H1 (cell line): ENCODE data around the gene DAZL. TPM values are rescaled to one million over a fixed set of nuclear protein-coding genes. Genes with fewer than 3 reads are reported as not detected.

ENCODE experiments used
- FOSL1 ChIP-seq: IDR thresholded peaks from 2 replicates; pipeline ENCODE4 v1.6.1; 2011; ENCODE audit warnings: mild to moderate bottlenecking, low read depth, low read length, moderate library complexity; ENCODE audit not compliant: insufficient read depth
- SP2 ChIP-seq: IDR thresholded peaks from 2 replicates; pipeline ENCODE4 v1.6.1; 2012; ENCODE audit warnings: mild to moderate bottlenecking, low read length, inconsistent platforms
- polyA plus RNA-seq, 7 experiments: library from polyadenylated mRNA; depleted of rRNA in 3 of 7; stranded (reverse) in 5 of 7; unstranded in 2 of 7; fragments of >200 nt in 5 of 7; fragments of 200-250 nt in 2 of 7; gene quantifications; 1 replicate in 5 of 7; 2 replicates in 1 of 7; 4 replicates in 1 of 7; pipeline versions ENCODE4 v1.2.1 to v1.2.3, GENCODE V29; 2011 to 2013; ENCODE audit warnings: missing spikeins in 2 of 7, mixed read lengths in 2 of 7
- total RNA-seq: library from RNA; stranded (reverse); fragmentation: NEBNext Ultra II Directional; extraction: Animal tissue kit (Norgen Biotek cat#: 25700); gene quantifications from 2 replicates; pipeline ENCODE4 v1.2.1, GENCODE V29; 2021
- TF ChIP-seq, protein P1 (sequence below), 3 experiments: IDR thresholded peaks; 1 replicate in 2 of 3; 2 replicates in 1 of 3; pipeline versions ENCODE4 v1.5.1 to v1.6.1; 2011; ENCODE audit warnings: low read length in 3 of 3, mild to moderate bottlenecking in 3 of 3, inconsistent platforms in 2 of 3, low read depth in 1 of 3, moderate library complexity in 1 of 3; ENCODE audit not compliant: insufficient read depth in 1 of 3; ENCODE audit errors: control extremely low read depth in 1 of 3
- TF ChIP-seq, protein P2 (sequence below): IDR thresholded peaks from 2 replicates; pipeline ENCODE4 v1.6.1; 2011; ENCODE audit warnings: low read length, improper control_type of control experiment

The DAZL gene
- total and polyA plus RNA-seq, 2 of the 8 experiments (the other 6 are each of a cell fraction or from before 2014, with no cell fraction given), result 3.4 to 5.9 TPM

DNA sequence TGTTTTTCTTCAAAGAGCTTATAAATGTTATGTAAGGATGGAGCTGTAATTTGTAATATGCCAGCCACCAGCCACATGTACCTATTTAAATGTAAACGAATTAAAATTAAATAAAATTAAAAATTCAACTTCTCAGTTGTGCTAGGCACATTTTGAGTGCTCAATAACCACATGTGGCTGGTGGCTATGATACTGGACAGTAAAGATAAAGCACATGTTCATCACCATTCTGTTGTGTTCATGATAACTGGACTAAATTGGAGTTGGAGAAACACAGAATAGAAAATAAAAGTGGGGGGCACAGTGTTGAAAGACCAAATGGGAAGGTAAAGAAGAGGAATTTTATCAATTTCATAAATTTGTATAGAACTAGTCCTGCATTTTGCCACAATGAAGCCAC, 49.8 kb upstream of the DAZL start (continued):
- TF ChIP-seq, protein P1, sequence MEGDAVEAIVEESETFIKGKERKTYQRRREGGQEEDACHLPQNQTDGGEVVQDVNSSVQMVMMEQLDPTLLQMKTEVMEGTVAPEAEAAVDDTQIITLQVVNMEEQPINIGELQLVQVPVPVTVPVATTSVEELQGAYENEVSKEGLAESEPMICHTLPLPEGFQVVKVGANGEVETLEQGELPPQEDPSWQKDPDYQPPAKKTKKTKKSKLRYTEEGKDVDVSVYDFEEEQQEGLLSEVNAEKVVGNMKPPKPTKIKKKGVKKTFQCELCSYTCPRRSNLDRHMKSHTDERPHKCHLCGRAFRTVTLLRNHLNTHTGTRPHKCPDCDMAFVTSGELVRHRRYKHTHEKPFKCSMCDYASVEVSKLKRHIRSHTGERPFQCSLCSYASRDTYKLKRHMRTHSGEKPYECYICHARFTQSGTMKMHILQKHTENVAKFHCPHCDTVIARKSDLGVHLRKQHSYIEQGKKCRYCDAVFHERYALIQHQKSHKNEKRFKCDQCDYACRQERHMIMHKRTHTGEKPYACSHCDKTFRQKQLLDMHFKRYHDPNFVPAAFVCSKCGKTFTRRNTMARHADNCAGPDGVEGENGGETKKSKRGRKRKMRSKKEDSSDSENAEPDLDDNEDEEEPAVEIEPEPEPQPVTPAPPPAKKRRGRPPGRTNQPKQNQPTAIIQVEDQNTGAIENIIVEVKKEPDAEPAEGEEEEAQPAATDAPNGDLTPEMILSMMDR (IDR thresholded peaks at IDR 0.05; ENCODE audit: control extremely low read depth in 1 of 3, insufficient read depth in 1 of 3, low read depth in 1 of 3, low read length in 3 of 3), result no peak
- TF ChIP-seq SP2 (no peak), FOSL1 (no peak)
- TF ChIP-seq, protein P2, sequence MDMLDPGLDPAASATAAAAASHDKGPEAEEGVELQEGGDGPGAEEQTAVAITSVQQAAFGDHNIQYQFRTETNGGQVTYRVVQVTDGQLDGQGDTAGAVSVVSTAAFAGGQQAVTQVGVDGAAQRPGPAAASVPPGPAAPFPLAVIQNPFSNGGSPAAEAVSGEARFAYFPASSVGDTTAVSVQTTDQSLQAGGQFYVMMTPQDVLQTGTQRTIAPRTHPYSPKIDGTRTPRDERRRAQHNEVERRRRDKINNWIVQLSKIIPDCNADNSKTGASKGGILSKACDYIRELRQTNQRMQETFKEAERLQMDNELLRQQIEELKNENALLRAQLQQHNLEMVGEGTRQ, result no peak
